ENCODE measurements around the gene LGALS1.
"Not testable (repeated sequence)": the region's sequence is repeated elsewhere in the genome, so short reads cannot be mapped to it uniquely, and the experiment has no call there.

Gene LGALS1

GRCh38 chr22:37690407-37690806 is 15.0 kb downstream of the LGALS1 start:
- no peak for DNase-seq

DNA sequence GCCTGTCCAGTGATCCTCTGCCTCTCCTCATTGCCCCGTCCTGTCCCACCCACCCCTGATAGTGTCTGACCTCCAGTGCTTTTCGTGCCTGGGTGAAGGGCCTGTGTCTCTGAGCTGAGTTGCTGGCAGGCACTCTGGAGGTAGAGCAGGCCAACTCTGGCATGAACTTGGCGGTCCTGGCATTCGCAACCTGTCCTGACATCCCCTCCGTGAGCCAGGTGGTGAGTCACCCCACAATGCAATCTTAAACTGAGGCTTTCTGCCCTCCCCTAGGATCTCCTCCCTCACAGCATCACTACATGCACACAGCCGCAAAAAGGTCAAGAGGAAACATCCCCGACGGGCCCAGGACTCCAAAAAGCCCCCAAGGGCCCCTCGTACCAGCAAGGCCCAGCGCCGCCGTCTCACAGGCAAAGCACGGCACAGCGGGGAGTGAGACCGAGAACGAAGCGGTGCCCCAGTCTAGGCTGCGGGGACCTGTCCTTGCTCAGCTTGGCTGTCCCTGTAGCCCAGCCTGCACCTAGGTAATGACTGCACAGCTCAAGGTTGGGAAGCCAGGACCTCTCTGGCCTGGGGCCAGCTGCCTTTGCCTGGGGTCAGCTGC is 15.6 kb downstream of the LGALS1 start:
- no peak for DNase-seq

DNA sequence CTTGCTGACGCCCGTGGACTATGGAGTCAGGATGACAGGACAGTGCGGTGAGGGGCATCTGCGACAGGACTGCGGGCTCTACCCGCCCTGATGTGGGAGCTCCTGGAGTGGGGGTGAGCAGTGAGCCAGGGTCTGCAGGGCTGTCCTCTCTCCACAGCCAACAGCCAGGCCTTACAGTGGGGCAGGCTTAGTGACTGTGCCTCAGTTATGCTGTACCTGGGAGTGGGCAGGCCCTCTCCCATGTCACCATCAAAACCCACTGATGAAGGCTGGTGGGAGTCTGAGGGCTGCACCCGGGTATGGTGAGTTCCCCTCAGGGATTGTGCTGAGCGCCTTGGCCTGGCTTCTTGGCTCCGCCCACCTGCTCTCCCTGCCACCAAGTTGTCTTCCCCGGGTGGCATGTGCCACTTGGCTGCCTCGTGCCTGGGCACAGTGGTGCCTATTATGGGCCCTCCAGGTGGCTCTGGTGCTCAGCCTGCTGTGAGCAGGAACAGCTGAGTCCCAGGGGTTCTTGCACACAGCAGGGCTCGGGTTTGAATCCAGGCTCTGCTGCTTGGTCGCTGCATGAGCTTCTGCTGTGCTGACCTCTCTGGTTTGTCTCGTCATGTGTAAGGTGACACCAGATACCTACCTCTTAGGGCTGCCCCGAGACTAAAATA is 17.3 kb downstream of the LGALS1 start:
- no peak for DNase-seq

GRCh38 chr22:37694131-37694530 is 18.7 kb downstream of the LGALS1 start:
- not testable (repeated sequence) for DNase-seq

DNA sequence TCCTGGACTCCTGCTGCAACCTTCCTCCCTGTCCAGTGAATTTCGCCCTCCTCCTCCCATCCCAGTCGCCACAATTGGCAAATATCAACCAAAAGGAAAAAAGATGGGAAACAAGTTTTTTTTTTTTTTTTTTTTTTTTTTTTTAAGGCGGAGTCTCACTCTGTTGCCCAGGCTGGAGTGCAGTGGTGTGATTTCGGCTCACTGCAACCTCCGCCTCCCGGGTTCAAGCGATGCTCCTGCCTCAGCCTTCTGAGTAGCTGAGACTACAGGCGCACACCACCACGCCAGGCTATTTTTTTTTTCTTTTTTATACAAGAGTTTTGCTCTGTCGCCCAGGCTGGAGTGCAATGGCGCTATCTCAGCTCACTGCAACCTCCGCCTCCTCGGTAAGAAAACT is 20.8 kb downstream of the LGALS1 start:
- not testable (repeated sequence) for DNase-seq

DNA sequence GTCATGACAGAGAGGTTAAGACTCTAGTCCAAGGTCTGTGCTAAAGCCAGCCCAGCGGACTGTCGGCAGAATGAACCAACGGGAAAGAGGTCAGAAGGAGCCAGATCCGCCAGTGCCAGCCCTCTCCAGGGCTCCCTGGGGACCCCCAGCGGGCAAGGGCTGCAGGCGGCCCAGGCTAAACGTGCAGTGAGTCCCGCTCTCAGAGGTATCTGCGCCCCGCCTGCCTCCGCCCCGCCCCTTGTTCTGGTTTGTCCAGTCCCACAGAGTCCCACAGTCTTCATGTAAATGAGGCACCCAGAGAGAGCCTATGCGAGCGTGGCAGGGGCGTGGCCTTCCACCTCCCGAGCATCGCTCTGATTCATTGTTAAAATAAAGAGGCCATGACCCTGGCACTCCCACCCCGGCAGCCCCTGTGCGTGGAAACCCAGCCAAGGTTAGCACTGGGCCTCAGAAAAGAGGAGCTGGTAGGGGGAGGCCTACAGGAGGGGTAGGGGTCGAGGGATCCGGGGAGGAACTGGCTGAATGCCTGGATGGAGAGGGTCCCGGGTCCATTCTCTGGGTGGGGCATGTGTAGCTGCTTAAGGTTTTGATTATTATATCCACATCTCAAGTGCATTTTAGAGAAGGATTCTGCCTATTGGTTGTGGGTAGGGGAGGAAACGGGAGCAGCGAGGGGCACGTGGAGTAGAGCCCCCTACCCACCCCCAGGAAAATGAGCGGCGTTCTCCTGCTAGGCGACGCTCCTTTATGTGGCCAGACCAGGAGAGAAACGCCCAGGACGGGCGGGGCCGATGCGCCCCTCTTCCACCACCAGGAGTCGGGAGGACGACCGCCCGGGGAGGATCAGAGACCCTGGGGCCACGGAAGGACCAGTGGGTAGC is 21.5 kb downstream of the LGALS1 start, which contains the start of gene TRIOBP:
Gene TRIOBP, plus strand, starts transcription at position 392 of the 881 bp plus-strand sequence. CDS start 4,318 bp downstream, outside the sequence.
- DNase-seq = peak; percentile 96

GRCh38 chr22:37697538-37697835 is 22.1 kb downstream of the LGALS1 start:
- DNase-seq = no peak

- DNase-seq = no peak
Measured at GRCh38 chr22:37701141-37701786, 25.8 kb downstream of the LGALS1 start.

DNA sequence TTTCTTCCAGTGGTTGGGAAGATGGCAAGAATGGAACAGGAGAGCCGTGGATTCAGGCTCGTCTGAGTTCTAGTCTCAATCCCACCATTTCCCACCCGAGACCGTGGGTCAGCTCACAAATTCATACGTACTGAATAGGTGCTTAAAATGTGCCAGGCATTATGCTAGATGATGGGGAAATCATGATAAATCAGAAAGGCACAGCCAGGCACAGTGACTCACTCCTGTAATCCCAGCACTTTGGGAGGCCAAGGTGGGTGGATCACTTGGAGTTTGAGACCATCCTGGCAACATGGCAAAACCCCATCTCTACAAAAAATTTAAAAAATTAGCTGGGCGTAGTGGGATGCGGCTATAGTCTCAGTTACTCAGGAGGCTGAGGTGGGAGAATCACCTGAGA is 28.5 kb downstream of the LGALS1 start:
- DNase-seq = no peak

- DNase-seq = no peak
Measured at GRCh38 chr22:37704645-37705044, 29.2 kb downstream of the LGALS1 start.

GRCh38 chr22:37705205-37705604 is 29.8 kb downstream of the LGALS1 start:
- DNase-seq = no peak

DNA sequence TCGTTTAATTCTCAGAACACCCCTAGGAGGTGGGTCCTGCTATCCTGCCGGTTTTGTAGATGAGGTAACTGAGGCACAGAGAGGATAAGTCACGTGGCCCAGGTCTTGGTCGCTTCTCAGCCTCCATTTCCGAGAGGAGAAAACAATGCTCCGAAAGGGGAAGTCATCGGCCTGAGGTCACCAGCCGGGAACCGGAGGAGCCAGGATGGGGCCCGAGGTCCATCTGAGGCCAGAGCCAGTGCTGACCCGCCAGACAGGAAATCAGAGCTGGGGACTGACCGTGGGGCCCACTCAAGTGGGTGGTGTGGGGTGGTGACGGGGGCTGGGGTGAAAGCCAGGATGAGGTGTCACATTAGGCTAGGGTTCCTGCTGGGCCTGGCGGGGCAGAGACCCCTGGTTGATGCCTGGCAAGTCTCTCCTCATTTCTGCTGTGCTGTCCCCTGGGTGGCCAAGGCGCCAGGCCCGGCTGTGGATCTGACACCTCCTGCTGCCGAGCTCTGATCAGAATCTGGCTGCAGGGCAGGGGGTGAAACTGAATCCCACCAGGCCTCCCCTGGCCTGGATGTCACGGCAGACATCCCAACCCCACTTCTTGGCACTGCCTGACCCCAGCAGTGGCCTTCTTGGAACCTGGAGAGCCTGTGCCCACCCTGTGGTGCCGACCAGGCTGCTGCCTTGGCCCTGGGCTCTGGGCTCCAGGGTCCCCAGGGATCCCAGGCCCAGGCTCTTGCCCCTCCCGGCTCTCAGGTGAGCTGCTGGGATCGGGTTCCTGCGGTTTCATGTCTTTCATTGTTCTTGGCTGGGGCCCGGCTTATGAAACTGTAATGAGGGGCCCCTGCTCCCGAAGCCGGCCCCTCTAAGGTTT is 33.4 kb downstream of the LGALS1 start:
- no peak for DNase-seq

GRCh38 chr22:37709445-37709765 is 34.0 kb downstream of the LGALS1 start:
- DNase-seq = no peak

DNA sequence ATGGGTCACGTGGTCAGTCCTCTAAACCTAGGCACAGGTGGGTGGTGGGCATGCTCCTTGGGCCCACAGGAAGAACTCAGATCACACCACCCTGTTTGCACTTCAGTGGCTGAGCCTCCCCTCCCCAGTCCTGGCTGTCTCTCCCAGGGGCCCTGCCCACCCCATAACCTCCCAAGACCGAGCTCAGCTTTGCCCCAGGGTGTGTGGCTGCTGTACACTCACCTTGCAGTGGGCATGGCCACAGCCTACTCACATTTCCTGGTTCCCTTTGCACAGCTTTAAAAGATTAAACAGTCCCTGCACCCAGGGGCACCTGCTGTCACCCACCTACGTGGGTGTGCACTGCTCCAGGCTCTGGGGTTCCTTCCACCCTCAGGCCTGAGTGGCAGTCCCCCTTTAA is 35.2 kb downstream of the LGALS1 start:
- DNase-seq = no peak

DNA sequence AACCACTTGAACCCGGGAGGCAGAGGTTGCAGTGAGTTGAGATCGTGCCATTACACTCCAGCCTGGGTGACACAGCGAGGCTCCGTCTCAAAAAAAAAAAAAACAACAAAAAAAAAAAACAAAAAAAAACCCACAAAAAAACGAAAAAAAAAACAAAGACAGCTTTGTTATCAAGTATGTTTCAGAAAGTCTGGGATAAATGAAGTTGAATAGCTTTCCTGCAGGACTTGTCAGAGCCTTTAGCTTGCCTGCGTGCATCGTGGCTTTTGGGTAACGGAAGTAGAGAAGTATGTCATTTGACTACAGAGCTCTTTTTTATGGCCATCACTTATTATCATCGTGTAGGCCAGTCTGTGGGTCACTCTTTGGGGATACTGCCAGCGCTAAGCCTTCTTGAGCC is 36.1 kb downstream of the LGALS1 start:
- DNase-seq = no peak

DNA sequence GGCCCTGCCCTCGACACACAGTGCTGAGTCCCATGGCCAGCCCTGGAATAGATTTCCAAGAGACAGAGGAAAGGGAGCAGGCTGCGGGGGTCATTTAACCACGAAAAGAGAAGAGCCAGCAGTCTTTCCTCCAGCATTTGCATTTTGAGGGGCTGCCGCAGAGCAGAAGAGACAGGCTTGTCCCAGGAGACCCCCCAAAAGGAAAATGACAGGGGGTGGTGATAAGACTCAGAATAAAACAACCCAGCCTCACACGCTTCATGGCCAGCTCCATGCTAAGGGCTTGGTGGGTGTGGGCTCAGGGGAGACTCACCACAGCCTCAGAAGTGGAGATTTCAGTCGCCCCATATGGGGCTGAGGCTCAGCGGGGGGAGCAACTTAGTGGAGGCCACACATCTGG is 38.3 kb downstream of the LGALS1 start:
- no peak for DNase-seq

DNA sequence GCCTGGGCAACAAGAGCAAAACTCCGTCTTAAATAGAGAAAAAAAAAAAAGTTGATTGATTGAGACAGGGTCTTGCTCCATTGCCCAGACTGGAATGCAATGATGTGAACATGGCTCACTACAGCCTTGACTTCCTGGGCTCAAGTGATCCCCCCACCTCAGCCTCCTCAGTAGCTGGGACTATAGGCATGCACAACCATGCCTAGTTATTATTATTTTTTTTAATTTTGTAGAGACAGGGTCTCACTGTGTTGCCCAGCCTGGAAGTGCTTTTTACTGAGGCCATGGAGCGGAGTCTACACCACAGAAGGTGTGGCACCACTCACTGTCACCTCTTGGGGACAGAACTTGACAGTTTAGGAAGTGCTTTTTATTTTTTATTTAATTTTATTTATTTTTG is 39.2 kb downstream of the LGALS1 start:
- no peak for DNase-seq

GRCh38 chr22:37715760-37716159 is 40.3 kb downstream of the LGALS1 start:
- no peak for DNase-seq

DNA sequence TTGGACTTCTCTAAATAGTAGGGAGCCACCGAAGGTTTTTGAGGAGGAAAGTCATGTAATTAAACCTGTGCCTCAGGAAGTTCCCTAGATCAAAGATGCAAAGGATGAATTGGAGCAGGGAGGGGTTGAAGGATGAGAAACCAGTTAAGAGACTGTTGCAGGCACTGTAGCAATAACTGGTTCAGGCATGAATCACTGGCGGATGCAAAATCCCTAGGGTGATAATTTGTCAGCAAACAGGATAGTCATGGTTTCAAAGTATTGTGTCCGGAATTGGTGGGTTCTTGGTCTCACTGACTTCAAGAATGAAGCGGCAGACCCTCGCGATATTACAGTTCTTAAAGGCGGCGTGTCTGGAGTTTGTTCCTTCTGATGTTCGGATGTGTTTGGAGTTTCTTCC is 41.3 kb downstream of the LGALS1 start:
- DNase-seq = peak; percentile 35

DNA sequence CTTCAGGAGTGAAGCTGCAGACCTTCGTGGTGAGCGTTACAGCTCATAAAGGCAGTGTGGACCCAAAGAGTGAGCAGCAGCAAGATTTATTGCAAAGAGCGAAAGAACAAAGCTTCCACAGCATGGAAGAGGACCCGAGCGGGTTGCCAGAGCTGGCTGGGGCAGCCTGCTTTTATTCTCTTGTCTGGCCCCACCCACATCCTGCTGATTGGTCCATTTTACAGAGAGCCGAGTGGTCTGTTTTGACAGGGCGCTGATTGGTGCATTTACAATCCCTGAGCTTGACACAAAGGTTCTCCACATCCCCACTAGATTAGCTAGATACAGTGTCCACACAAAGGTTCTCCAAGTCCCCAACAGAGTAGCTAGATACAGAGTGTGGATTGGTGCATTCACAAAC is 41.8 kb downstream of the LGALS1 start:
- not testable (repeated sequence) for DNase-seq

GRCh38 chr22:37717746-37718305 is 42.4 kb downstream of the LGALS1 start:
- DNase-seq = not testable (repeated sequence)

All from fibroblast of skin of abdomen (primary cell).